NCI-H1105 (cell line): Measurements from ENCODE around the gene LZTR1.

ENCODE experiments used
- DNase-seq: peaks from one replicate; lab custom pipeline; 2025; lab: John Stamatoyannopoulos, UW

Gene LZTR1

DNA sequence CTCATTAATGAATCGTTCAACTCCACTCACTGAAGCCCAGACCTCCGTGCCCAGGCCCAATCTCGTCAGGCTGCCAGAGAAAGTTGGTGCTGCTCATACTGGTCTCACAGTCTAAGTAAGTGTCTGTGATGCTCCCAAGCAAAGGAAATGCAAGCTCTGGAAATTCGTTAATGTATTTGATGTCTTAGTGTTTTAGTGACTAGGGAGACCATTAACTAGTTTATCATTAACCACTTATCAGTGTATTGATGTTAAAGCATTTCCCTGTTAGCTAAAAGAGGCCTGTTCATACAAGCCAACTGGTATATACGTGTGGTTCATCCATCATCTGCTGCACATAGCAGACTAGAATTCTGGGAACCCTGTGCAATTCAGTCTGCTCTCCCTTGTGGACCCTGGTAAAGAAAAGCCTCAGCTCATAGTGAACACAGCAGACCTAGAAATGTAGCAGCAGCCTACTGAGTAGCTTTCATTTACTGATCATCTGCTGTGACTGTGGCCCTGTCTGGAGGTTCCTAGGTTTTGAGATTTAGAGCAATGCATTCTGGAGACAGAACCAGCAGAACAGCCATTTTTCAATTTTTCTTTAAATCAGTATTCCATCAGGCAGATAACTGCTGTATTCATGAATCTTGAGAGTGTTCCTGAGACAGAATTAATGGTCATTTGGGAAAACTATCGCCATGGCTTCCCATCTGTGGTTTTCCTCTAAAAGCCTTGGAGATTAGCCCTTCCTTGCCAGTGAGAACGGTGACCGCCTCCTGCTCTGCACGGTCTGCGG lies 30.8 kb upstream of the LZTR1 start:
- no peak for DNase-seq

DNA sequence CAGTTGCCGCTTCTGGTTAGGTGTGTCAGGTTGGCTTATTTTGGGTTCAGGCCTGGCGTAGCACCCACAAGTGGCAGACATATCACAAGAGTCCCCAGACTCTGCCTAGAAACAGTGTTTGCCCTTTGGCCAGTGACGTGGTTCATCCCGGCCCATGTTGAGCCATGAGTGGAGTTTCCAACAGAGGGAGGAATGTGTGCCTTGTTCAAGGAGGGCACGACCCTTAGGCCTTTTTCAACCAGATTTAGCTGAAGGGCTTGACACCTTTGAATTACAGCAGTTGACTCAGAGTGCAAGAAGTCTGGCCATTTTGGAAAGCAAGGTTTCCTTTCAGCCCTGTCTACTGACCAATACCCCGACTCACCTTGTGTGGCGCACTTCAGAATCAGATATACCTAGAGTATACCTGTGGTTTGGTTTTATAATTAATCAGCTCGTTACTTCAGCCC lies 30.1 kb upstream of the LZTR1 start:
- no peak for DNase-seq

DNA sequence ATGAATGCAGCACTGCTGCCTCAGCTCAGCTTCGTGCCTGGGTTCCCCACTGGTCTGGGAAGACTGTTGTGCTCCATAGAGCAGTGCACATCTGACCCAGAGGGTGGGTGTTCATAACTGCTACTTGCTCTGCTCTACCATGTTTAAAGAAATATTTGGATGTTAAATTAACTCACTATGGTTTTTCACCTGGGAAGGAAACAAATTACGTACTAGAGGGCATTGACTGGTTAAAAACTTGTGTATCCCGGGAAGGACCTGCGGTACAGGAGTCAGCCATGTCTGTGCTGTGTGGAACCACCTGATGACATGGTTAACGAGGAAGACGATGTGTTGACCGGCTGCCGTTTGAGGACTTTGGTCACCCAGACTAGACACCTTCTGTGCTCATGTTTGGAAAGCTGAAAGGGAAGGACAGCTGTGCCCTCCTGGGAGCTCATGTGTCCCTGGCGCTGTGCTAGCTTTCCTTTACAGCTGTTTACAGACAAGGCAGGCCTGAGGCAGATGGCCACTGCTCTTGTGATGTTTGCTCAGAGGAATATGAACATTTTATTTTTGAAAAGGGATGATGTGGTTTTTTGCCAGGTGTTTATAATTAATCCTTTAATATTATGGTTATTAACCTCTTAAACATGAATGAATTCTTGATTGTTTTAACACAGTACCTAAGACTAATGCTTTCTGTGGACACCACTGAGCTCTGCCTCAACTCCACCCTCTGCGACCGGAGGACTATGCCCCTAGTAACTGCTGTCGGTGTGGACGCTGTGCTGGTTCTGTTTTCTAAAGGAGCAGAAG lies 29.4 kb upstream of the LZTR1 start:
- no peak for DNase-seq

DNA sequence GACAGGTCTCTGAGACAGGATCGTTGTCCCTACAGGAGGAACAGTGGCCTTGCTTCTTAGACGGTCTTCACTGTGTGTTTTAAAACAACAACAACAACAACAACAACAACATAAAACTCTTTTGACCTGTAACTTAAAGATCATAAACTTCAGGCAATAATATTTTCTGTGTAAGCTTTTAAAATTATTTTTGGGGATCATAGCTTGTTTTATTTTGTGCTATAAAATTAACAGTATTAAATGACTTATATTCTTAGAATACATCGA lies 28.8 kb upstream of the LZTR1 start:
- no peak for DNase-seq

- no peak for DNase-seq
Observed at GRCh38 chr22:20953668-20954500, 28.2 kb upstream of the LZTR1 start.

DNA sequence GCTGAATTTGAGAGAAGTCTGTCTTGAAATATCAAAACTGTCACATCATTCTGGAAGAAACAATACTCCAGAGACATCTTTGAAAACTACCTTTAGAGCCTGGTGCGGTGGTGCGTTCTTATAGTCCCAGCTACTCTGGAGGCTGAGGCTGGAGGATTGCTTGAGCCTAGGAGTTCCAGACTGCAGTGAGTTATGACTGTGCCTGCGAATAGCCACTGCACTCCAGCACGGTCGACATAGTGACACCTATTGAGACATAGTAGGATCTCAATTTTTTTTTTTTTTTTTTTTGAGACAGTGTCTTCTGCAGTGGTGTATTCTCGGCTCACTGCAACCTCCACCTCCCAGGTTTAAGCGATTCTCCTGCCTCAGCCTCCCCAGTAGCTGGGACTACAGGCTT lies 26.5 kb upstream of the LZTR1 start:
- no peak for DNase-seq

GRCh38 chr22:20956258-20957101 lies 25.6 kb upstream of the LZTR1 start:
- DNase-seq, result no peak

- no peak for DNase-seq
Observed at GRCh38 chr22:20957102-20957682, 24.9 kb upstream of the LZTR1 start.

- no peak for DNase-seq
Observed at GRCh38 chr22:20957683-20958431, 24.2 kb upstream of the LZTR1 start.

DNA sequence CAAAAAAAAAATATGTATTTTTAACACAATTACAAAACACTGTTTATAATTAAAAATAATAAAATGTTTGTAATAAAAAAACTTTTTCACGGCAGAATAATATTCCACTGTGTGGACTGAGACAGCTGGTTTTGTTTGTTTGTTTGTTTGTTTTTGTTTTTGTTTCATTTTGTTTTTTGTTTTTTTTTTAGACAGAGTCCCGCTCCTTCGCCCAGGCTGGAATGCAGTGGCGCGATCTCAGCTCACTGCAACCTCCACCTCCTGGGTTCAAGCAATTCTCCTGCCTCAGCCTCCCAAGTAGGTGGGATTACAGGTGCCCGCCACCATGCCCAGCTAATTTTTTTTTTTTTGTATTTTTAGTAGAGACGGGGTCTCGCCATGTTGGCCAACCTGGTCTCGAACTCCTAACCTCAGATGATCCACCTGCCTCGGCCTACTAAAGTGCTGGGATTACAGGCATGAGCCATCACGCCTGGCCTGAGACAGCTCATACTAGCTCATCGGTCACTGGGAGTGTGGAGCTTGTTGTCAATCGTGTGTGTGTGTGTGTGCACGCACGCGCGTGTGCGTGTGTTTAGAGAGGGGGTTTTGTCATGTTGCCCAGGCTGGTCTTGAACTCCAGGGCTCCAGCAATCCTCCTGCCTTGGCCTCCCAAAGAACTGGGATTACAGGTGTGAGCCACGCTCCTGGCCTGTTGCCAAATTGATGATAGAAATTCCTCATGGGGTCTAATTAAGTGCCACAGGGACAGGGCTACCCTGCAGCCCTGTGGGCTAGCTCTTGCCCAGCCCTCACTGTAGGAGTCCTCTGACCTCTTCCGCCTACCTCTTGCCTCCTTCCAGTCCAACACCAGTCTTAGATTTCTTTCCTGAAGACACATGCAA lies 22.3 kb upstream of the LZTR1 start:
- no peak for DNase-seq

- no peak for DNase-seq
Observed at GRCh38 chr22:20960609-20961008, 21.5 kb upstream of the LZTR1 start.

- DNase-seq, result no peak
Observed at GRCh38 chr22:20962491-20962945, 19.6 kb upstream of the LZTR1 start.

DNA sequence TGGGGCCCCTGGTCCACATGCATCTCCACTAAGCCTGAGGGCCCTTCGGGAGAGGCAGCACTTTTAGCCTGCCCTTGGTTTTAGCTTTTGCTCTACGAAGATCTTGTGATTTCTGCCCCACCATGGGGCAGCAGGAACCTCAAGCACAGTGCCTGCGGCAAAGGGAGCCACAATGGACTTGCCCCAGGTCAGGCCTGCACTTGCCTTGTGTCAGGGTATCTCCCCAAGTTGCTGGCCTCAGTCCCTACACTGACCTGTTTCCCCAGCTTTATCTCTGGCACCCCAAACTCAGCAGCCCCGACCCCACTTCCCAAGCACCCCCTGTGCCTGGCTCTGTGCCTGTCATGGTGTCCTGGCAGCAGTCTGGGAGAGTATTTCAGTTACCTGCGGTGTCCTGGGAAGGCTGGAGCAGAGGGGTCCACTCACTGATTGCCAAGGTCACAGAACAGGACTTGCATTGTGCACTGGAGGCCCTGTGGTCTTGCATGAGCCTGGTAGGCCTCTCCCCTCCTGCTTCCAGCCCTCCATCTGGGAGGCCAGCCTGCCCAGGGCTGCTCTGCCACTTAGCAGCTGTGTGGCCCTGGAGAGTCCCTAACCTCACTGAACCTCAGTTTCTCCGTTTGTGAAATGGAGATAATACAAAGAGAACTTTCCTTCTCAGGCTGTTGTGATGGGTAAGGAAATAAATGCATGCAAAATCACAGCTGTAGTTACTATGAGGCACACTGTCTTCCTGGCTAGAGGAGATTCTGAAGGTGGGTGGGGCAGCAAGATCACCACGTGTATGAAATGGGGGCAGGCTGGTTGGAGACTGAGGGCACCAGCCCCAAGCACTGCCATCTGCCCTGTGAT lies 18.7 kb upstream of the LZTR1 start:
- no peak for DNase-seq

- no peak for DNase-seq
Observed at GRCh38 chr22:20964090-20964798, 17.9 kb upstream of the LZTR1 start.

- no peak for DNase-seq
Observed at GRCh38 chr22:20964799-20965103, 17.3 kb upstream of the LZTR1 start.

DNA sequence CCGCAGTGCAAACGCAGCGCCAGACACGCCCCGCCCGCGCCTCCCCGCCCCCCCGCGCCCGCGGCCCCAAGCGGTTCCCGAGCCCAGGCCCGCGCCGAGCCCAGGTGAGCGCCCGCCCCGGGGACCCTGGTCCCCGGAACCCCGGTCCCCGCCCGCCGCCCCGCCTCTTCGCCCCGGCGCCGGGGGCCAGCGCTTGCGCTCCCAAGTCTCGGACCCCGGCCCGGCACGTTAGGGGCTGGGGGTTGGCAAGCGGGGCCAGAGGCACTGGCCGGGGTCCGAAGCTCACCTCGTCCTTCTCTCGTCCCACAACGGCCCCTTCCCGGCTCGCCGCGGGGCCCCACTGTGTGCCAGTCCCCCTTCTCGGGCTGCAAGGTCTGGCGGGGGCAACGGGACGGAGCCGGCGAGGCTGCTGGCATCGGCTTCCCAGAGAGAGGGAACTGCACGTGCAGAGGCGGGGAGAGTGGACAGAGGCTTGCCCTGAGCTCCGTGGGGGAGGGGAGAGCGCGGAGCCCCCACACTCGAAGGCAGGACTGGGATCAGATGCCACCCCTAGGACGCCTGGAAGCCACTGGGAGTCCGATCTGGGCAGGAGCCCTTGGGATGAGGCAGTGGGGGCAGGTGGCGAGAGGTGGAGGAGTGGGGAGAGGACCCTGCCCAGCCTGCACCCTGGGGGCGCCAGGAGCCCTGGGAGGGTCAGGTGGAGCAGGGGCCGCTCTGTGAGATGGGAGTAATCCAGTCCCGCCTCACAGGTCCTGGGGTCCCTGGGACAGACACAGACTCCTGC lies 16.8 kb upstream of the LZTR1 start:
- DNase-seq, result no peak
